Glutamatergic neuron (in vitro differentiated cells): ENCODE results near the gene PARP14. TPM values are rescaled to one million over a fixed set of nuclear protein-coding genes. Genes with fewer than 3 reads are reported as not detected.
"Not testable (repeated sequence)": the region's sequence is repeated elsewhere in the genome, so short reads cannot be mapped to it uniquely, and the experiment has no call there.

ENCODE experiments used
- DNase-seq: peaks from one replicate; pipeline ENCODE4 v3.0.0; 2022
- H3K27ac Mint-ChIP-seq: one replicate; pipeline ENCODE4 v1.8.0; 2020; ENCODE audit warnings: mild to moderate bottlenecking, mixed read lengths, inconsistent platforms; ENCODE audit not compliant: unreplicated experiment
- H3K27me3 Mint-ChIP-seq: one replicate; pipeline ENCODE4 v1.8.0; 2020; ENCODE audit warnings: mild to moderate bottlenecking, moderate library complexity, mixed read lengths, inconsistent platforms; ENCODE audit not compliant: unreplicated experiment
- H3K36me3 Mint-ChIP-seq: one replicate; pipeline ENCODE4 v1.8.0; 2020; ENCODE audit warnings: mild to moderate bottlenecking, mixed read lengths, inconsistent platforms; ENCODE audit not compliant: unreplicated experiment
- H3K4me1 Mint-ChIP-seq: one replicate; pipeline ENCODE4 v1.8.0; 2020; ENCODE audit warnings: mild to moderate bottlenecking, low read depth, mixed read lengths, inconsistent platforms; ENCODE audit not compliant: unreplicated experiment
- H3K4me3 Mint-ChIP-seq: one replicate; pipeline ENCODE4 v1.8.0; 2020; ENCODE audit warnings: mild to moderate bottlenecking, mixed read lengths, inconsistent platforms; ENCODE audit not compliant: unreplicated experiment
- H3K9me3 Mint-ChIP-seq: one replicate; pipeline ENCODE4 v1.8.0; 2020; ENCODE audit warnings: mild to moderate bottlenecking, moderate library complexity, mixed read lengths, inconsistent platforms; ENCODE audit not compliant: unreplicated experiment
- total RNA-seq: library from RNA; stranded (reverse); fragmentation: NEBNext Ultra II Directional; extraction: Animal tissue kit (Norgen Biotek cat#: 25700); gene quantifications from one replicate; pipeline ENCODE4 v1.2.1, GENCODE V29; 2021; ENCODE audit not compliant: unreplicated experiment
- TF ChIP-seq, protein P1 (sequence below): fragments of 200-600 bp; sonication (generic); IDR thresholded peaks from one replicate; pipeline ENCODE4 v1.5.0; 2021; ENCODE audit not compliant: partially characterized antibody, unreplicated experiment

Gene PARP14
- total RNA-seq, 1 donor from 2014 or later: 0.05 TPM

DNA sequence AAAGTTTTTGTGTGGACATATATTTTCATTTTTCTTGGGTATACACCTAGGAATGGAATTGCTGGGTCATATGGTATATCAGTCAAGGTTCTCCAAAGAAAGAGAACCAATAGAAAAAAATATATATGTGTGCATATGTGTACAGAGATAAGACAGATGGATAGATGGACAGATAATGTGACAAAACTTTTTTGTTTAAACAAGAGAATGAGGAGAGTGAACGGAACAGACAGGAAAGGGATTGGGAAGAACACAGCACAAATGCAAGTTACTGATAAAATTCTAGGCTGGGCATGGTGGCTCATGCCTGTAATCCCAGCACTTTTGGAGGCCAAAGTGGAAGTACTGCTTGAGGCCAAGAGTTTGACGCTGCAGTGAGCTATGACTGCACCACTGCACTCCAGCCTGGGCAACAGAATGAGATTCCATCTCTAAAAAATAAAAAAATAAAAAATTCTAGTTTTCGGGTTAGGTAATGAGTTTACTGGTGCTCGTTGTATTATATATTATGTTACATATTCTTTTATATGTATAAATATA is 63.0 kb downstream of the PARP14 start:
- H3K27me3 Mint-ChIP-seq: peaks cover 2% of the 10 kb centered on the region
- H3K9me3 Mint-ChIP-seq: peaks cover 1% of the 10 kb centered on the region
- no peak for DNase-seq
- no peaks in the 10 kb centered on the region for H3K4me1 Mint-ChIP-seq
- no peak overlapping the region for H3K27ac Mint-ChIP-seq
- no peak overlapping the region for H3K4me3 Mint-ChIP-seq
- TF ChIP-seq, protein P1, sequence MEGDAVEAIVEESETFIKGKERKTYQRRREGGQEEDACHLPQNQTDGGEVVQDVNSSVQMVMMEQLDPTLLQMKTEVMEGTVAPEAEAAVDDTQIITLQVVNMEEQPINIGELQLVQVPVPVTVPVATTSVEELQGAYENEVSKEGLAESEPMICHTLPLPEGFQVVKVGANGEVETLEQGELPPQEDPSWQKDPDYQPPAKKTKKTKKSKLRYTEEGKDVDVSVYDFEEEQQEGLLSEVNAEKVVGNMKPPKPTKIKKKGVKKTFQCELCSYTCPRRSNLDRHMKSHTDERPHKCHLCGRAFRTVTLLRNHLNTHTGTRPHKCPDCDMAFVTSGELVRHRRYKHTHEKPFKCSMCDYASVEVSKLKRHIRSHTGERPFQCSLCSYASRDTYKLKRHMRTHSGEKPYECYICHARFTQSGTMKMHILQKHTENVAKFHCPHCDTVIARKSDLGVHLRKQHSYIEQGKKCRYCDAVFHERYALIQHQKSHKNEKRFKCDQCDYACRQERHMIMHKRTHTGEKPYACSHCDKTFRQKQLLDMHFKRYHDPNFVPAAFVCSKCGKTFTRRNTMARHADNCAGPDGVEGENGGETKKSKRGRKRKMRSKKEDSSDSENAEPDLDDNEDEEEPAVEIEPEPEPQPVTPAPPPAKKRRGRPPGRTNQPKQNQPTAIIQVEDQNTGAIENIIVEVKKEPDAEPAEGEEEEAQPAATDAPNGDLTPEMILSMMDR: no peak
- H3K36me3 Mint-ChIP-seq: peaks cover 35% of the 10 kb centered on the region

DNA sequence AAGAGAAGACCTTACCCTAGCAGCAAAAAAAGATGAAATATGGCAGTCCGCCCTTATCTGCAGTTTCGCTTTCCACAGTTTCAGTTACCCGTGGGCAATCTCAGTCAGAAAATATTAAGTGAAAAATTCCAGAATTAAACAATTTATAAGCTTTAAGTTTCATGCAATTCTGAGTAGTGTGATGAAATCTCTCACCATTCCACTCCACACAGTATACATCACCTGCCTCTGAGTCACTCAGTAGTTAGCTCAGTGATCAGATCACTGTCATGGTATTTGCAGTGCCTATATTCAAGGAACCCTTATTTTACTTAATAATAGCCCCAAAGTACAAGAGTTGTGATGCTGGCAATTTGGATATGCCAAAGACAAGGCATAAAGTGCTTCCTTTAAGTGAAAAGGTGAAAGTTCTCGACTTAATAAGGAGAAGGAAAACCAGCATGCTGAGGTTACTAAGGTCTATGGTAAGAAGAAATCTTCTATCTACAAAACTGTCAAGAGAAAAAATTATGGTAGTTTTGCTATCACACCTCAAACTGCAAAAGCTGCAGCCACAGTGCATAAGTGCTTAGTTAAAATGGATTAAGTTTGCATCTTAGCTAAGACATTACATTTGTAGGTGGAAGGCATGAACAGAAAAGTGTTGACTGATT is 64.9 kb downstream of the PARP14 start:
- no peaks in the 10 kb centered on the region for H3K4me1 Mint-ChIP-seq
- H3K4me3 Mint-ChIP-seq: no peak overlapping the region
- peaks cover 1% of the 10 kb centered on the region for H3K9me3 Mint-ChIP-seq

DNA sequence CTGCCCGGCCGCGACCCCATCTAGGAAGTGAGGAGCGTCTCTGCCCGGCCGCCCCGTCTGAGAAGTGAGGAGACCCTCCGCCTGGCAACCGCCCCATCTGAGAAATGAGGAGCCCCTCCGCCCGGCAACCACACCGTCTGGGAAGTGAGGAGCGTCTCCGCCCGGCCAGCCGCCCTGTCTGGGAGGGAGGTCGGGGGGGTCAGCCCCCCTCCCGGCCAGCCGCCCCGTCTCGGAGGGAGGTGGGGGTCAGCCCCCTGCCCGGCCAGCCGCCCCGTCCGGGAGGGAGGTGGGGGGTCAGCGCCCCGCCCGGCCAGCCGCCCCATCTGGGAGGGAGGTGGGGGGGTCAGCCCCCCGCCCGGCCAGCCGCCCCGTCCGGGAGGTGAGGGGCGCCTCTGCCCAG is 66.7 kb downstream of the PARP14 start:
- not testable (repeated sequence) for H3K27me3 Mint-ChIP-seq, H3K9me3 Mint-ChIP-seq, H3K4me3 Mint-ChIP-seq, DNase-seq, H3K4me1 Mint-ChIP-seq, H3K27ac Mint-ChIP-seq
- H3K36me3 Mint-ChIP-seq: peaks cover 16% of the 10 kb centered on the region

More for the DNA sequence above, 64.9 kb downstream of the PARP14 start:
- H3K27ac Mint-ChIP-seq: no peak overlapping the region
- peaks cover 2% of the 10 kb centered on the region for H3K27me3 Mint-ChIP-seq
- TF ChIP-seq, protein P1: no peak
- peaks cover 21% of the 10 kb centered on the region for H3K36me3 Mint-ChIP-seq
- DNase-seq: no peak

DNA sequence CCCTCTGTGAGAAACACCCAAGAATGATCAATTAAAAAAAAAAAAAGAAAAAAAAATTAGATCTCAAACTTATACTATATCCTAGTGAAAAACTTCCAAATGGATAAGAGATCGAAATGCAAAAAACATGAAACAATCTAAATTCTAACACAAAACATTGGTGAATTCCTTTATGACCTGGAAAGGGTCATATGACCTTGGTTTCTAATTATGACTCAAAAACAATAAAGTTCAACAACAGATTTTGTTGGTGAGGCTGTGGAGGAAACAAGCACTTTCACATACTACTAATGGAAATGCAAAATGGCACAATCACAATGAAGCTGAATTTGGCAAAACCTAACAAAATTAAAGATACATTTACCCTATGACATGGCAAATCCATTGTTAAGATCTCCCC is 67.7 kb downstream of the PARP14 start:
- H3K27ac Mint-ChIP-seq: no peak overlapping the region
- H3K4me1 Mint-ChIP-seq: no peaks in the 10 kb centered on the region
- H3K27me3 Mint-ChIP-seq: peaks cover 2% of the 10 kb centered on the region
- no peak for DNase-seq
- no peak overlapping the region for H3K4me3 Mint-ChIP-seq
- TF ChIP-seq, protein P1: no peak
- H3K36me3 Mint-ChIP-seq: peaks cover 14% of the 10 kb centered on the region
- H3K9me3 Mint-ChIP-seq: no peaks in the 10 kb centered on the region

DNA sequence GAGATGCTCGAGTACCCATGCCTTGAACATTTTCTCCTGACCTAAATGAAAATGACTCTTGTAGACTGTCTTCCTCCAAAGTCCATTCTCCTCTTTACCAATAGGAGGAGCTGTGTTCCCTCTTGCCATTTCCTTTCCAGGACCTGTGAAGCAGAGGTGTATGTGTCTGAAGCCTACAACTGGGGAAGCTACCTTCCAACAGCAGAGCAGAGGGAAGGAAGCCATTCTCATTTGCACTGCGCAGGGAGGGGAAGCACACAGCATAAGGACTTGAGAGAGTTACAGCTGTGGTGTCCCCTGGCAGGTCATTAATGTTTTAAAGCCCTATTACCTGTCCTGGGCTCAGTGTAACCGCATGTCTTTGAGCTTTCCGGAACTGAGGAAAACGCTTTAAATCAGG is 74.3 kb downstream of the PARP14 start:
- TF ChIP-seq, protein P1: peak; percentile 73
- DNase-seq: no peak
- Mint-ChIP-seq H3K27ac (no peak overlapping the region), H3K4me1 (no peaks in the 10 kb centered on the region), H3K4me3 (no peak overlapping the region), H3K9me3 (no peaks in the 10 kb centered on the region), H3K36me3 (peaks cover 4% of the 10 kb centered on the region), H3K27me3 (no peaks in the 10 kb centered on the region)
